SK-N-SH (cell line): ENCODE data around the gene SESTD1.

Experiments used
- CTCF ChIP-seq: fragments of 200-600 bp; sonication (generic); IDR thresholded peaks from 2 replicates; pipeline ENCODE4 v1.6.1; 2017; ENCODE audit warnings: antibody characterized with exemption, mild to moderate bottlenecking, moderate library complexity
- EZH2phosphoT487 ChIP-seq: fragments of 200-600 bp; sonication (generic); IDR thresholded peaks from 2 replicates; pipeline ENCODE4 v1.6.1; 2017; ENCODE audit warnings: low read depth, mixed run types, mild to moderate bottlenecking, antibody characterized with exemption, moderate library complexity, borderline replicate concordance
- GABPA ChIP-seq: IDR thresholded peaks from 2 replicates; pipeline ENCODE4 v1.4.0; 2012; ENCODE audit warnings: low read depth, mild to moderate bottlenecking
- GATA2 ChIP-seq: sonication (generic); formaldehyde crosslinking; IDR thresholded peaks from 2 replicates; pipeline ENCODE4 v1.5.0; 2020; ENCODE audit warnings: mild to moderate bottlenecking, missing genetic modification reagents
- NFIC ChIP-seq: IDR thresholded peaks from 2 replicates; pipeline ENCODE4 v1.4.0; 2012; ENCODE audit warnings: borderline replicate concordance
- POLR2AphosphoS5 ChIP-seq: IDR thresholded peaks from 2 replicates; pipeline ENCODE4 v1.6.1; 2012; ENCODE audit warnings: low read depth, low read length
- RCOR1 ChIP-seq: fragments of 150-350 bp; IDR thresholded peaks from 2 replicates; pipeline ENCODE4 v1.6.1; 2017; ENCODE audit warnings: antibody characterized with exemption, low read length
- REST ChIP-seq: IDR thresholded peaks from 2 replicates; pipeline ENCODE4 v1.6.1; 2012; ENCODE audit warnings: mild to moderate bottlenecking, low read depth, low read length, moderate library complexity
- RXRA ChIP-seq: IDR thresholded peaks from 2 replicates; pipeline ENCODE4 v1.4.0; 2012; ENCODE audit warnings: low read depth, mild to moderate bottlenecking, borderline replicate concordance
- TCF12 ChIP-seq: IDR thresholded peaks from 2 replicates; pipeline ENCODE4 v1.4.0; 2012
- USF2 ChIP-seq: fragments of 150-350 bp; IDR thresholded peaks from 2 replicates; pipeline ENCODE4 v1.6.1; 2017; ENCODE audit warnings: antibody characterized with exemption, low read length, low read depth, borderline replicate concordance

- no peak for TF ChIP-seq GABPA
- no peak for TF ChIP-seq REST
- TF ChIP-seq TCF12: no peak
- no peak for TF ChIP-seq USF2
- TF ChIP-seq CTCF: no peak
- TF ChIP-seq RXRA: no peak
- no peak for TF ChIP-seq EZH2phosphoT487
- no peak for TF ChIP-seq POLR2AphosphoS5
- TF ChIP-seq GATA2 (CRISPR knock-in tag): no peak
- no peak for TF ChIP-seq NFIC
- no peak for TF ChIP-seq RCOR1
These were observed 134.1 kb downstream of the SESTD1 start for GRCh38 chr2:179130560-179130959.
